WTC11 (cell line): ENCODE results near the gene FSD1.

Source experiments
- ATF2 ChIP-seq: sonication (generic); formaldehyde crosslinking; IDR thresholded peaks from 2 replicates; pipeline ENCODE4 v1.8.1; 2022; ENCODE audit warnings: low read depth, missing genetic modification reagents, borderline replicate concordance
- CDX4 ChIP-seq: fragments of 250-450 bp; sonication (Bioruptor Pico); IDR thresholded peaks from 2 replicates; pipeline ENCODE4 v1.9.0; 2021; ENCODE audit warnings: moderate library complexity, mild to moderate bottlenecking, inconsistent platforms, borderline replicate concordance
- CREB1 ChIP-seq: sonication (generic); formaldehyde crosslinking; IDR thresholded peaks from 2 replicates; pipeline ENCODE4 v1.8.0; 2023; ENCODE audit warnings: mild to moderate bottlenecking, missing genetic modification reagents
- CREM ChIP-seq: sonication (generic); formaldehyde crosslinking; IDR thresholded peaks from 2 replicates; pipeline ENCODE4 v1.8.1; 2022; ENCODE audit warnings: mild to moderate bottlenecking, missing genetic modification reagents, moderate library complexity
- CTCF ChIP-seq: fragments of 200-600 bp; IDR thresholded peaks from 2 replicates; pipeline ENCODE4 v1.8.0; 2022; ENCODE audit warnings: antibody characterized with exemption
- ETV6 ChIP-seq: sonication (generic); formaldehyde crosslinking; IDR thresholded peaks from 2 replicates; pipeline ENCODE4 v1.8.1; 2022; ENCODE audit warnings: mild to moderate bottlenecking, missing genetic modification reagents
- FOXJ3 ChIP-seq: sonication (generic); formaldehyde crosslinking; IDR thresholded peaks from 2 replicates; pipeline ENCODE4 v1.9.0; 2021; ENCODE audit warnings: missing genetic modification reagents, mild to moderate bottlenecking, borderline replicate concordance
- FOXP1 ChIP-seq: sonication (generic); formaldehyde crosslinking; IDR thresholded peaks from 2 replicates; pipeline ENCODE4 v1.8.0; 2022; ENCODE audit warnings: missing genetic modification reagents, mild to moderate bottlenecking, moderate library complexity, borderline replicate concordance
- JUN ChIP-seq: sonication (generic); formaldehyde crosslinking; IDR thresholded peaks from 2 replicates; pipeline ENCODE4 v1.8.0; 2023; ENCODE audit warnings: mild to moderate bottlenecking, missing genetic modification reagents
- NR3C1 ChIP-seq: sonication (generic); formaldehyde crosslinking; conservative IDR thresholded peaks from 2 replicates; pipeline ENCODE4 v1.8.1; 2023; ENCODE audit warnings: low read depth, mild to moderate bottlenecking, missing genetic modification reagents
- TEAD4 ChIP-seq: sonication (generic); formaldehyde crosslinking; IDR thresholded peaks from 2 replicates; pipeline ENCODE4 v1.8.0; 2022; ENCODE audit warnings: mild to moderate bottlenecking, missing genetic modification reagents
- TP53 ChIP-seq: sonication (generic); formaldehyde crosslinking; IDR thresholded peaks from 2 replicates; pipeline ENCODE4 v1.8.1; 2023; ENCODE audit warnings: mild to moderate bottlenecking, missing genetic modification reagents

GRCh38 chr19:4357921-4358326 lies 53.5 kb downstream of the FSD1 start:
- TF ChIP-seq CREM (CRISPR knock-in tag) (no peak), CTCF (no peak), TP53 (CRISPR knock-in tag) (no peak), JUN (CRISPR knock-in tag) (no peak), FOXJ3 (CRISPR knock-in tag) (no peak), FOXP1 (CRISPR knock-in tag) (no peak), CDX4 (CRISPR knock-in tag) (no peak), ATF2 (no peak), ETV6 (CRISPR knock-in tag) (no peak), CREB1 (no peak), NR3C1 (CRISPR knock-in tag) (no peak), TEAD4 (CRISPR knock-in tag) (no peak)
